HL-60 (cell line): Measurements from ENCODE around the gene SLC41A3.

Source experiments
- DNase-seq, 2 experiments: peaks; one replicate each; pipeline ENCODE4 v3.0.0-alpha.2; 2010 to 2020; ENCODE audit warnings: low read depth in 1 of 2, low spot score in 1 of 2
- H3K27ac ChIP-seq: fragments of 250-450 bp; sonication (Bioruptor Pico); replicated peaks from 2 replicates; pipeline ENCODE4 v1.5.1; 2020; ENCODE audit warnings: mild to moderate bottlenecking, moderate library complexity
- H3K27me3 ChIP-seq: fragments of 250-450 bp; sonication (Bioruptor Pico); 2 replicates; pipeline ENCODE4 v1.5.1; 2021; ENCODE audit warnings: mild to moderate bottlenecking, moderate library complexity; ENCODE audit not compliant: insufficient read depth, poor library complexity, severe bottlenecking
- H3K4me3 ChIP-seq: replicated peaks from 2 replicates; pipeline ENCODE4 v1.5.1; 2011; ENCODE audit warnings: mild to moderate bottlenecking, control low read depth, low read length; ENCODE audit not compliant: insufficient read depth
- GABPA ChIP-seq: IDR thresholded peaks from 2 replicates; pipeline ENCODE4 v1.6.1; 2012; ENCODE audit warnings: low read depth
- POLR2AphosphoS5 ChIP-seq: IDR thresholded peaks from 2 replicates; pipeline ENCODE4 v1.6.1; 2012; ENCODE audit warnings: low read depth
- SPI1 ChIP-seq: IDR thresholded peaks from 2 replicates; pipeline ENCODE4 v1.6.1; 2012; ENCODE audit warnings: low read depth, mild to moderate bottlenecking, borderline replicate concordance
- TF ChIP-seq, protein P1 (sequence below): IDR thresholded peaks from one replicate; pipeline ENCODE4 v1.5.1; 2011; ENCODE audit warnings: low read length, control low read depth, inconsistent platforms; ENCODE audit not compliant: insufficient read depth
- TF ChIP-seq, protein P2 (sequence below): IDR thresholded peaks from 2 replicates; pipeline ENCODE4 v1.6.1; 2012; ENCODE audit warnings: low read depth; ENCODE audit not compliant: insufficient replicate concordance

The SLC41A3 gene

DNA sequence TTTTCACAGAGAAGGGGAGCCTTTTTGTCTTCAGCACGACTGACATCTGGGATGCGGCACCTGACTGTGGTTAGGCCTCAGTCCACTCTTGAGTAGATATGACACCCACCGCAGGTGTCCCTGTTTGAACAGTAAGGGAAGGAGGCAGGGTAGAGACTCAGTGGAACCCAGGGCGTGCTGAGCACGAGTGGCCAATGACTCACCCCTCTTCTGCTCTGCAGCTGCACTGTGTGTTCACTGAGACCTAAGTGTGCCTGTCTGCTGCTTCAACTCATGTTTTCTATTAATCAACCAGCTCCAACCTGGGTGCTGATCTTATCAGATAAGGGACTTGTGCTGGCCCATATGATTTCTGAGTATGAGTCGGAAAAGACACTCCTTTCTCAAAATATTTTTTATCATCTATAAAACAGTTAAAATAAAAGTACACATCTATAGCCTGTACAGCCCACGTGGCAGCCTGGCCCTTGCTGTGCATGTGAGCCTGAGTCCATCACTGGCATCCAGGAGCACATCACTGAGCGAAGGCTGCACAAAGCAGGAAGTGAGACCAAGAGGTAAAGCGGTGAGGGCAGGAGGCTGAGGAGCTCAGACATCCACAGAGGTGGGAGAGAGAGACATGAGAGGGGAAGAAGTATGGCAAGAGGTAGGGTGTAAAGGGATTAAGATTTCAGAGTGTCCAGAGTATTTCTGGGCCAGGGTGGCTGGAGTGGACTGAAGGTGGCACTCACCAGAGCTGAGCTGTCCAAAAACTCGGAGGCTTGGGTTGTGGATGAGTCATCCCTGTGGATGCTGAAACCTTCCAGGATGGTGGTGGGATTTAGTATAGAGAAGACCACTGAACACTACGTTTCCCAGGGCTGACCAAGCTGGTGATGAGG lies 49.2 kb downstream of the SLC41A3 start:
- H3K27ac ChIP-seq: no peak overlapping the region
- no peaks in the 10 kb centered on the region for H3K27me3 ChIP-seq
- TF ChIP-seq, protein P1, sequence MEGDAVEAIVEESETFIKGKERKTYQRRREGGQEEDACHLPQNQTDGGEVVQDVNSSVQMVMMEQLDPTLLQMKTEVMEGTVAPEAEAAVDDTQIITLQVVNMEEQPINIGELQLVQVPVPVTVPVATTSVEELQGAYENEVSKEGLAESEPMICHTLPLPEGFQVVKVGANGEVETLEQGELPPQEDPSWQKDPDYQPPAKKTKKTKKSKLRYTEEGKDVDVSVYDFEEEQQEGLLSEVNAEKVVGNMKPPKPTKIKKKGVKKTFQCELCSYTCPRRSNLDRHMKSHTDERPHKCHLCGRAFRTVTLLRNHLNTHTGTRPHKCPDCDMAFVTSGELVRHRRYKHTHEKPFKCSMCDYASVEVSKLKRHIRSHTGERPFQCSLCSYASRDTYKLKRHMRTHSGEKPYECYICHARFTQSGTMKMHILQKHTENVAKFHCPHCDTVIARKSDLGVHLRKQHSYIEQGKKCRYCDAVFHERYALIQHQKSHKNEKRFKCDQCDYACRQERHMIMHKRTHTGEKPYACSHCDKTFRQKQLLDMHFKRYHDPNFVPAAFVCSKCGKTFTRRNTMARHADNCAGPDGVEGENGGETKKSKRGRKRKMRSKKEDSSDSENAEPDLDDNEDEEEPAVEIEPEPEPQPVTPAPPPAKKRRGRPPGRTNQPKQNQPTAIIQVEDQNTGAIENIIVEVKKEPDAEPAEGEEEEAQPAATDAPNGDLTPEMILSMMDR: no peak
- no peak for TF ChIP-seq POLR2AphosphoS5
- no peak for TF ChIP-seq SPI1
- TF ChIP-seq GABPA: no peak
- TF ChIP-seq, protein P2, sequence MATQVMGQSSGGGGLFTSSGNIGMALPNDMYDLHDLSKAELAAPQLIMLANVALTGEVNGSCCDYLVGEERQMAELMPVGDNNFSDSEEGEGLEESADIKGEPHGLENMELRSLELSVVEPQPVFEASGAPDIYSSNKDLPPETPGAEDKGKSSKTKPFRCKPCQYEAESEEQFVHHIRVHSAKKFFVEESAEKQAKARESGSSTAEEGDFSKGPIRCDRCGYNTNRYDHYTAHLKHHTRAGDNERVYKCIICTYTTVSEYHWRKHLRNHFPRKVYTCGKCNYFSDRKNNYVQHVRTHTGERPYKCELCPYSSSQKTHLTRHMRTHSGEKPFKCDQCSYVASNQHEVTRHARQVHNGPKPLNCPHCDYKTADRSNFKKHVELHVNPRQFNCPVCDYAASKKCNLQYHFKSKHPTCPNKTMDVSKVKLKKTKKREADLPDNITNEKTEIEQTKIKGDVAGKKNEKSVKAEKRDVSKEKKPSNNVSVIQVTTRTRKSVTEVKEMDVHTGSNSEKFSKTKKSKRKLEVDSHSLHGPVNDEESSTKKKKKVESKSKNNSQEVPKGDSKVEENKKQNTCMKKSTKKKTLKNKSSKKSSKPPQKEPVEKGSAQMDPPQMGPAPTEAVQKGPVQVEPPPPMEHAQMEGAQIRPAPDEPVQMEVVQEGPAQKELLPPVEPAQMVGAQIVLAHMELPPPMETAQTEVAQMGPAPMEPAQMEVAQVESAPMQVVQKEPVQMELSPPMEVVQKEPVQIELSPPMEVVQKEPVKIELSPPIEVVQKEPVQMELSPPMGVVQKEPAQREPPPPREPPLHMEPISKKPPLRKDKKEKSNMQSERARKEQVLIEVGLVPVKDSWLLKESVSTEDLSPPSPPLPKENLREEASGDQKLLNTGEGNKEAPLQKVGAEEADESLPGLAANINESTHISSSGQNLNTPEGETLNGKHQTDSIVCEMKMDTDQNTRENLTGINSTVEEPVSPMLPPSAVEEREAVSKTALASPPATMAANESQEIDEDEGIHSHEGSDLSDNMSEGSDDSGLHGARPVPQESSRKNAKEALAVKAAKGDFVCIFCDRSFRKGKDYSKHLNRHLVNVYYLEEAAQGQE: no peak
- H3K4me3 ChIP-seq: no peak overlapping the region
- DNase-seq: no peak

DNA sequence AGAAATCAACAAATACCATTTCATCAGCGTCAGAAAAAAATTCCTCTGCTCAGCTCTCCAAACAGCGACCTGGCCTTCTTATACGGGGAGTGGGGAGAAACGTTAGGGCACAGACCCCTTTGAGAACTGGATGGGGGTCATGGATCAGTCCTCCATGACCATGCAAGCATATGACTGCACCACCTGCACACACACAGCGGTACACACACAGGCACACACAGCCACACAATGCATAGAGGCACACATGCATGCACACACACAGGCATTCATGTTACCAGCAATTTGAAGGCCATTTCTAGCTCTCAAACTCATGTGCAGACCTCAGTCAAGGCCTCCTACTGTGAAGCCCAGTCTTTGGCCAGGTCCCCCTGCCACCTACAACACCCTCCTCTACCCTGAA lies 50.2 kb downstream of the SLC41A3 start:
- DNase-seq: no peak
- no peak overlapping the region for H3K27ac ChIP-seq

DNA sequence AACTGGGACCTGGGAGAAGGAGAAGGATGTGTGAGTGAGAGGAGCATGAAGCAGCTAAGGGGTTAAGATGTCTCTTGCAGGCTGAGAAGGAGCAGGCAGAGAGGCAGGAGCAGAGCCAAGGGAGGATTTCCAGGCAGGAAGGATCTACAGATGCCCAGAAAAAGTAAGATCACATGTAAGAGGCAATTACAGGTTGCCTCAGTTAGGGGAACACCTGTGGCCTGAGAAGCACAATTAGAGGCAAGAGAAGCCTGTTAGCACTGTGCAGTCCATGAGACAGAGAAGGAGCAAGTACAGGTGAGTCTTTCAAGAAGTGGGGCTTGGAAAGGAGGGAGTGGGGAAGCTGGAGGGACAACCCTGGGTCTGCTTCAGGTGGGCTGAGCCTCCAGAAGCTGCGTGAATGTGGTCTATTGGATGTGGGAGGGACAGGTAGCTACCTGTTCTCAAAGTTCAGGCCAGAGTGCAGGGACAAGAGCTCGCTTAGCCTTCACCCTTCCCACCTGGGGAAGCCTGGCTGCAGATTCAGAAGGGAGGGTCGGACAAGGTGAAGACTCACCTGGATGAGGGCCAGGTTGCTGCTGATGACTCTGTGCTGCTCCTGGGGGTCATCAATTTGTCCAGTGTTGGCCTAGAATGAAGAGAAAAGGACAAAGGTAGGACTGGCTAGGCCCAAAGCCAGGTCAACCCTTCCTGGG lies 50.7 kb downstream of the SLC41A3 start:
- DNase-seq: no peak
- Histone ChIP-seq H3K4me3 (no peak overlapping the region), H3K27ac (no peak overlapping the region), H3K27me3 (no peaks in the 10 kb centered on the region)
- TF ChIP-seq, protein P1: no peak
- TF ChIP-seq SPI1: no peak
- TF ChIP-seq, protein P2: no peak
- TF ChIP-seq GABPA: no peak
- no peak for TF ChIP-seq POLR2AphosphoS5

More for the DNA sequence above, 50.2 kb downstream of the SLC41A3 start:
- TF ChIP-seq, protein P1: no peak
- TF ChIP-seq GABPA (no peak), POLR2AphosphoS5 (no peak), SPI1 (no peak)
- TF ChIP-seq, protein P2: no peak
- Histone ChIP-seq H3K4me3 (no peak overlapping the region), H3K27me3 (no peaks in the 10 kb centered on the region)
